ENCODE results near the gene FAM171A2.

- TF ChIP-seq, protein P1, sequence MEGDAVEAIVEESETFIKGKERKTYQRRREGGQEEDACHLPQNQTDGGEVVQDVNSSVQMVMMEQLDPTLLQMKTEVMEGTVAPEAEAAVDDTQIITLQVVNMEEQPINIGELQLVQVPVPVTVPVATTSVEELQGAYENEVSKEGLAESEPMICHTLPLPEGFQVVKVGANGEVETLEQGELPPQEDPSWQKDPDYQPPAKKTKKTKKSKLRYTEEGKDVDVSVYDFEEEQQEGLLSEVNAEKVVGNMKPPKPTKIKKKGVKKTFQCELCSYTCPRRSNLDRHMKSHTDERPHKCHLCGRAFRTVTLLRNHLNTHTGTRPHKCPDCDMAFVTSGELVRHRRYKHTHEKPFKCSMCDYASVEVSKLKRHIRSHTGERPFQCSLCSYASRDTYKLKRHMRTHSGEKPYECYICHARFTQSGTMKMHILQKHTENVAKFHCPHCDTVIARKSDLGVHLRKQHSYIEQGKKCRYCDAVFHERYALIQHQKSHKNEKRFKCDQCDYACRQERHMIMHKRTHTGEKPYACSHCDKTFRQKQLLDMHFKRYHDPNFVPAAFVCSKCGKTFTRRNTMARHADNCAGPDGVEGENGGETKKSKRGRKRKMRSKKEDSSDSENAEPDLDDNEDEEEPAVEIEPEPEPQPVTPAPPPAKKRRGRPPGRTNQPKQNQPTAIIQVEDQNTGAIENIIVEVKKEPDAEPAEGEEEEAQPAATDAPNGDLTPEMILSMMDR (IDR thresholded peaks at IDR 0.05), result no peak
- no peak for TF ChIP-seq EP300 (IDR thresholded peaks at IDR 0.05)
- no peak for TF ChIP-seq POLR2A (IDR thresholded peaks at IDR 0.05)
Measured at GRCh38 chr17:44351464-44351863, 12.2 kb downstream of the FAM171A2 start.

All from stomach (tissue), 4 donors.